Erythroblast (primary cell): ENCODE results near the gene BCAM.

Experiments used
- DNase-seq, 2 experiments: peaks; one replicate each; lab custom pipeline; 2025; lab: John Stamatoyannopoulos, UW
- GATA1 ChIP-seq: IDR thresholded peaks from 2 replicates; pipeline ENCODE4 v1.6.1; 2011; ENCODE audit warnings: low read depth, mild to moderate bottlenecking, control low read depth, low read length, moderate library complexity
- POLR2A ChIP-seq: IDR thresholded peaks from 2 replicates; pipeline ENCODE4 v1.6.1; 2011; ENCODE audit warnings: mild to moderate bottlenecking, low read length

BCAM gene

DNA sequence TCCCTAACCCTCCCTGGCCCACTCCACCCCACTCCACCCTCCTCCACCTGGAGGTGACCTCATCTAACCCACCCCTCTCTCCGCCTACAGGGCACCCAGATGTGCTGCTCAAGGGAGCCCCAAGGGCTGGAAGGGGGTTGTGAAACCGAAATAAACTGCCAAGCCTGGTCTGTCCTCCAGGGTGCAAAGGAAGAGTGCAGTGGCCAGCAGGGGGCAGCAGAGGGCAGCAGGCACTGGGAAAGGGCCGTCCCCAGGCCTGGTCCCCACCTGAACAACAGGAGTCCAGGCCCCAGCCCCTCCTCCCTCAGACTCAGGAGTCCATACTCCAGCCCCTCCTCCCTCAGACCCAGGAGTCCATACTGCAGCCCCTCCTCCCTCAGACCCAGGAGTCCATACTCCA, 8.4 kb upstream of the BCAM start:
- TF ChIP-seq GATA1: no peak
- no peak for TF ChIP-seq POLR2A
- DNase-seq: peak; percentile 76 to 86

- DNase-seq: no peak
- TF ChIP-seq GATA1 (no peak), POLR2A (no peak)
Measured at GRCh38 chr19:44803442-44804428, 5.2 kb upstream of the BCAM start.

DNA sequence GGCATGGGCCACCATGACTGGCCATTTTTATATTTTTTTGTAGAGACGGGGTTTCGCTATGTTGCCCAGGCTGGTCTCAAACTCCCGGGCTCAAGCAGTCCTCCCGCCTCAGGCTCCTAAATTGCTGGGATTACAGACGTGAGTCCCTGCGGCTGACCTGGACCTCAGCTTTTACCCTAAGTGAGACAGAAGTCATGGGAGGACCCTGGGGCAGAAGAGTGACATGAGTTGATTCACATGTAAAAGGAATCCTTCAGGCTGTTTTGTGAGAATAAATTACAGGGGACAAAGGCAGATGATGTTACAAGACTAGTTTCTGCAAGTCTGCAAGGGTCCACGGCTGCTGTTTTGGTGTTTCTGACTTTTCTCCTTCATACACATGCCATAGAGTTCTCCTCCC, 2.6 kb upstream of the BCAM start:
- TF ChIP-seq GATA1: no peak
- no peak for TF ChIP-seq POLR2A
- DNase-seq: no peak

- no peak for DNase-seq
- no peak for TF ChIP-seq GATA1
- TF ChIP-seq POLR2A: no peak
Measured at GRCh38 chr19:44807162-44807561, 1.7 kb upstream of the BCAM start.

- DNase-seq: no peak
- no peak for TF ChIP-seq POLR2A
- TF ChIP-seq GATA1: no peak
Measured at GRCh38 chr19:44807652-44808462, 1.0 kb upstream of the BCAM start.

DNA sequence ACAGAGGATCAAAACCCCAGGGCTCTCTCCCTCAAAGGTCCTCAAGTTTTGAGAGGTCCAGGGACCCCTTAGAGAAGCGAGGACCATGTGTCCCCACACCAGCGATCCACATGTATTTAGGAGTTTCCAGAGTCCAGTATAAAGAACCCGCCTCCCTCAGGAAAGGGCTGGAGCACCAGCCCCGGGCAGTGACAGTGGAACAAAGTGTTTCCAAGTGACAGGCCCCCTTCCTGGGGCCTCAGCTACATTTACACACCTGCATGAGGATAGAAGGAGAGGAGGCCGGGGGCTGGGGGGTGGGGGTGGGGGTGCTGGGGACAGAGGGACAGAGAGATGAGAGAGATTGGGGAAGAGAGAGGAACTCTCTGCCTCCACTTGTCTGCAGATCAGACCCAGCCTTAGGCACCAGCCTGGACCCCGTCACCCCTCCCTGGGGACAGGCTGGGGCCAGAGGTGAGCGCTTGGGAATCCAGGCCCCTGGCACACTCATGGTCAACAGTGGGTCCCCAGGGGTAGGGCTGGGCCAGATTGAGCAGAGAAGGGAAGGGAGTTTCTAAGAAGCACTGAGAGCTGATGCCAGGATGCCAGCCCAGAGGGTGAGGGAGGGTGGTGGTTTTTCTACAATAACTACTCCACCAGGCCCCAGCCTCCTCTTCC, 802 bp downstream of the BCAM start:
- no peak for TF ChIP-seq GATA1
- no peak for TF ChIP-seq POLR2A
- DNase-seq: no peak

DNA sequence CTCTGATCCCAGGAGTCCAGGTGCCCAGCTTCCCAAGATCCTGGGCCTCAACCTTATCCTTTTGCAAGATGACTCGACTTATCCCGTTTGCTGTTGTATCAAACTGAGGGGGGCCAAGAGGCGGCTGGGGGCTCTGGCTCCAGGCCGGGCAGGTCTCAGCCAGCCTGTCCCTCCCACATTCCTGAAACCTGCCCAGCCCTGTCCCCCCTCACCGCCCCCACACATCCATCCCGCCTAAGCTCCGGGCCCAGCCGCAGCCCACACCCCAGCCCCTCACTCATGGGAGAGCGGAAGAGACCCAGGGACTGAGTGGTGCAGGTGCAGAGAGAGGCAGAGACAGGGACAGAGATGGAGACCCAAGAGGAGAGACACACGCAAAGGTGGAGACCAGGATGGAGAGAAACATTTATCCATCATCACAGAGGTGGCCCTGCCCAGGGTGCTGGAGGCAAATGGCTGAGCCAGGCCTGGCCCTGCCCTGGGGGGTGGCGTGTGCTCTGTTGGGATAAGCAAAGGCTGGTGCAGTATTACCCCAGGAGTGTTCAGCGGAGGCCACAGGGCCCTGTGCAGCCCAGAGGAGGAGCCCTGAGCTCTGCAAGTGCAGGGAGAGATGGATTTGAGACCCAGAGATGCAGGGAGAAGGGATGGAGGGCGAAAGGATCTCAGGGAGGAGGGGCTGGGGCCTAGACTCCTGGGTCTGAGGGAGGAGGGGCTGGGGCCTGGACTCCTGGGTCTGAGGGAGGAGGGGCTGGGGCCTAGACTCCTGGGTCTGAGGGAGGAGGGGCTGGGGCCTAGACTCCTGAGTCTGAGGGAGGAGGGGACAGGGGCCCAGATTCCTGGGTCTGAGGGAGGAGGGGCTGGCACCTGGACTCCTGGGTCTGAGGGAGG, 1.6 kb downstream of the BCAM start:
- DNase-seq: no peak
- TF ChIP-seq POLR2A (no peak), GATA1 (no peak)

DNA sequence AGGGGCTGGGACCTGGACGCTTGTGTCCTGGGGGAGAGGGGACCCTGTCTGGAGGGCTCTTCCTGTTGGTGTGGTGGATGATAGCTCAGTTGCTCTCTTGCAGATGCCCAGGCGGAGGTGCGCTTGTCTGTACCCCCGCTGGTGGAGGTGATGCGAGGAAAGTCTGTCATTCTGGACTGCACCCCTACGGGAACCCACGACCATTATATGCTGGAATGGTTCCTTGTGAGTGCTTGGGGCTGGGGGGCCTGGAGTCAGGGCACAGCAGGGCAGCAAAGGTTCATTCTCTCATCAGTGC, 2.2 kb downstream of the BCAM start:
- no peak for TF ChIP-seq GATA1
- no peak for TF ChIP-seq POLR2A
- no peak for DNase-seq

GRCh38 chr19:44812142-44812718, 3.3 kb downstream of the BCAM start:
- no peak for TF ChIP-seq GATA1
- no peak for TF ChIP-seq POLR2A
- no peak for DNase-seq

- TF ChIP-seq POLR2A (no peak), GATA1 (no peak)
- DNase-seq: no peak
Measured at GRCh38 chr19:44813070-44813840, 4.4 kb downstream of the BCAM start.

GRCh38 chr19:44813841-44814470, 5.1 kb downstream of the BCAM start:
- no peak for DNase-seq
- TF ChIP-seq POLR2A (no peak), GATA1 (no peak)

DNA sequence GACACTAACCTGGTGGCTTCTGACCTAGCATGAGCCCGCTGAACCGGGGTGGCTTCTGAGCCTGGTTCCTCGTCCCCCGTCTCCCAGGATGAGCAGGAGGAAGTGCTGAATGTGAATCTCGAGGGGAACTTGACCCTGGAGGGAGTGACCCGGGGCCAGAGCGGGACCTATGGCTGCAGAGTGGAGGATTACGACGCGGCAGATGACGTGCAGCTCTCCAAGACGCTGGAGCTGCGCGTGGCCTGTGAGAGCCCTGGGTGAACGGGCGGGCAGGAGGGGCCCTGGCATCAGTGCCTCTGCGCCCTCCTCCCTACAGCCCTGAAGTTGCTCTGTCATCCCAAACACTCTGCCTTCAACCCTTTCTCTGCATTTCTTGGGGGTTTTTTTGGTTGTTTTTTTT, 5.6 kb downstream of the BCAM start:
- TF ChIP-seq POLR2A (no peak), GATA1 (no peak)
- DNase-seq: no peak
